Left ventricle myocardium inferior (tissue), 1 donor: ENCODE measurements around the gene SH3PXD2B. TPM values are rescaled to one million over a fixed set of nuclear protein-coding genes. Genes with fewer than 3 reads are reported as not detected.

ENCODE experiments used
- DNase-seq: peaks from one replicate; pipeline ENCODE4 v3.0.0-alpha.2; 2020
- H3K27ac ChIP-seq: fragments of 200-600 bp; replicated peaks from 2 replicates; pipeline ENCODE4 v1.8.0; 2021
- H3K27me3 ChIP-seq: fragments of 200-600 bp; 2 replicates; pipeline ENCODE4 v1.8.0; 2021; ENCODE audit warnings: low read depth
- H3K36me3 ChIP-seq: fragments of 200-600 bp; 2 replicates; pipeline ENCODE4 v1.8.0; 2021
- H3K4me1 ChIP-seq: fragments of 200-600 bp; 2 replicates; pipeline ENCODE4 v1.8.0; 2021
- H3K4me3 ChIP-seq: fragments of 200-600 bp; 2 replicates; pipeline ENCODE4 v1.8.0; 2021; ENCODE audit warnings: mild to moderate bottlenecking, moderate library complexity
- H3K9me3 ChIP-seq: fragments of 200-600 bp; replicated peaks from 2 replicates; pipeline ENCODE4 v1.8.0; 2021
- CTCF ChIP-seq: fragments of 200-600 bp; IDR thresholded peaks from 2 replicates; pipeline ENCODE4 v1.8.0; 2021; ENCODE audit warnings: antibody characterized with exemption, mild to moderate bottlenecking, borderline replicate concordance
- intact Hi-C: fragments of 100-400 bp; cut with micrococcal nuclease; formaldehyde crosslinking; loops from one replicate; pipeline ENCODE4 v1.11.0; 2022
- total RNA-seq: library from RNA; stranded (reverse); fragmentation: NEBNext Ultra II Directional; extraction: Animal tissue kit (Norgen Biotek cat#: 25700); gene quantifications from one replicate; pipeline ENCODE4 v1.2.1, GENCODE V29; 2021
- donor health status: DM: no; HTN: yes; CAD: no; lungs with severe emphysema.

SH3PXD2B gene
- total RNA-seq, 1 donor from 2014 or later: 5.2 TPM

DNA sequence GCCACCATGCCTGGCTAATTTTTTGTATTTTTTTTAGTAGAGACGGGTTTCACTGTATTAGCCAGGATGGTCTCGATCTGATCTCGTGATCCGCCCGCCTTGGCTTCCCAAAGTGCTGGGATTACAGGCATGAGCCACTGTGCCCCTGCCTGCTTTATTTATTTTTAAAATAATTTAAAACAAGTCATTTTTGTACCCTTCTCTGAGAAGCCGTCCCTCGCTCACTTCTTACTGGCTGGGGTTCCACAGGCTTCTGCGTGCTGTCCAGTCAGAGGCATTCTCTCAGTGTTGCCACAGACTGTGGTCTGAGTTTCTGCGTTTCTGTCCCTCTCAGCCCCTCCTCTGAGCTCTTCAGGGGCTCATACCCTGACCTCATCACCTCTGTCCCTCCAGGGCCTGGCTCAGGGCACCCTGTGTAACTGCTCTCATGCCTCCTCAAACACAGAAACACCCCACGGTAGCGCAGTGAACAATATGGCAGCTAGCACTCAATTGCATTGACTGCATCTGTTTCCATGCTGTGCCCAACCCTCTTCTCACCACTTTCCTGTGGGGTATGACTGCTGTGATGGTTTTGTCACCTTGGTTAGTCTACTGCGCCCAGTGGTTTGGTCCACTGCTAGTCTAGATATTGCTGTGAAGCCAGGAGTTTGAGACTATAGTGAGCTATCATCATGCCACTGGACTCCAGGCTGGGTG lies 44.3 kb upstream of the SH3PXD2B start:
- Histone ChIP-seq H3K4me1 (peaks cover 44% of the 10 kb centered on the region), H3K9me3 (no peaks in the 10 kb centered on the region), H3K36me3 (no peaks in the 10 kb centered on the region), H3K4me3 (no peak overlapping the region), H3K27me3 (no peaks in the 10 kb centered on the region), H3K27ac (no peak overlapping the region)
- intact Hi-C loops: no loop called here
- no peak for TF ChIP-seq CTCF
- DNase-seq: no peak

GRCh38 chr5:172497591-172498255 lies 43.4 kb upstream of the SH3PXD2B start:
- H3K27ac ChIP-seq: peak overlapping the region; percentile 77
- H3K36me3 ChIP-seq: no peaks in the 10 kb centered on the region
- no peaks in the 10 kb centered on the region for H3K9me3 ChIP-seq
- no peak for DNase-seq
- intact Hi-C loops: no loop called here
- no peak overlapping the region for H3K4me3 ChIP-seq
- H3K4me1 ChIP-seq: peaks cover 35% of the 10 kb centered on the region
- TF ChIP-seq CTCF: no peak
- H3K27me3 ChIP-seq: no peaks in the 10 kb centered on the region

DNA sequence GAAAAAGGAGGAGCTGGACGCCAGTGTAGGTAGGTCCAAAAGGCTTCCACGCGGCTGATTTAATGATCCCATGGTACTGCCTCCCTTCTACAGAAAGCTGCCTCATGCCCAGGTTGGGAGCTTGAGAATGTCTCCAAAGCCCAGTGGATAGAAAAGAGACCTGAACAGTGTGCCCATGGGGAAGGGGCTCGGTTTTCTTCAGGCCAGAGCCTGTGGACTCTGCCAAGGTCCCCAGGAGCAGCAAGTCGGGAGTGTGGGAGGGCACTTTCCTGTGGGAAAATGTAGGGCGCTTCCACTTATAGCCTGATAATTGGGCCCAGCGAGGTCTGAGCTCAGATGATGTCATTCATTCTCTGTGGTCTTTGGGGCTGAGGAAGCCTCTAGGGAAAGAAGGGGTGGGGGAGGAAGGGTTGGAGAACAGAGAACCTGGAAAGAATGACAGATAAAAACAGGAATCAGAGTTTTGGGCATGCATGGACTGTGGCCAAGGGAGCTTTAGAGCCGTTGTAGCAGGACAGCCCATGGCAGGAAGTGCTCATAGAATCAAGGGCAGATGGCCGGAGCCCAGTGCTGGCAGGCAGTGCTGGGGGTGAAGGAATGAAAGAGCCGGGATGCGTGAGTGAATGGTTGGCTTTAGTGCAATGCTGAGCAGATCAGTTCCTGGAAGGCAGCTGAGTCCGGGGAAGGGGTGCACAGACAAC lies 42.5 kb upstream of the SH3PXD2B start:
- Histone ChIP-seq H3K9me3 (no peaks in the 10 kb centered on the region), H3K27me3 (no peaks in the 10 kb centered on the region), H3K4me1 (peaks cover 35% of the 10 kb centered on the region), H3K27ac (peak overlapping the region; percentile 77), H3K36me3 (no peaks in the 10 kb centered on the region), H3K4me3 (no peak overlapping the region)
- no peak for TF ChIP-seq CTCF
- DNase-seq: peak; percentile 70
- intact Hi-C loops: no loop called here

DNA sequence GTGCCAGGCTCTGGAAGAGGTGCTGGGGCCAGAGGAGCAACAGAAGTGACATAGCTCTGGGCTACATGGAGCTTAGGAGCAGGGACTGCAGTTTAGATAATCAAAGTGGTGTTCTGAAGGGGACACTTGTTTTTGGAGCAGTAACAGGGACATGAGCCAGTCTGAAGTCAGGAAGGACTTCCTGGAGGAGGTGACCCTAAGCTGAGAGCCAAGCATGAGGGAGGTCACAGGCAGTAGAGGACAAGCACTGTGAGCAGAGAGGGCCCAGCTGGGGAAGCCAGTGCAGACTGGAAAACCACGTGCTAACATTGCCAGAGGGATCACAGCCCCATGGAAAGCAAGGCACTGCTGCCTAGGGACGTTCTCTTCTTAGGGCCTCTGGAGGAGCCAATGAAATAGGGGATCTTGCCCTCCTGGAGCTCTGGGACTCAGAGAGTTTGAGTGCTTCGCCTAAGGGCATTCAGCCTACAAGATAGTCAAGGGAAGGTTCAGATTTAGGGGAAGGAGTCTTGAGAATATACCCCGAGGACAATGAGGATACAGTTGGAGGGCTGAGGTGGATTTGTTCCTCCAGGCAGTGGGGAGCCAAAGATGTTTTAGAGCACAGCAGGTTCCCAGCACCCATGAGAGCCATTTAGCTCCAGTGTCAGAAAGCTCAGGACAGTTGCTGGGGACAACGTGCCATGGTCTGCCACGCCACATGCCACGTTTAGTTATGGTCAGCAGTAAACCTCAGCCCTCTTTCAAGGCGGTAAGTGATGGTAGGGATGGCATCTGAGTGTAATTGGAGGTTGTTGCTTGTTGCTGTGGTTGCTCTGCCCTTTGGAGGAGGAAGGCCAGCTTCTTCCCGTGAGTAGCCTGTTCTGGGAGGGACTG lies 40.5 kb upstream of the SH3PXD2B start:
- intact Hi-C loops: no loop called here
- DNase-seq: no peak
- no peak overlapping the region for H3K4me3 ChIP-seq
- peaks cover 43% of the 10 kb centered on the region for H3K4me1 ChIP-seq
- peak overlapping the region; percentile 25 for H3K27ac ChIP-seq
- no peaks in the 10 kb centered on the region for H3K27me3 ChIP-seq
- TF ChIP-seq CTCF: no peak
- no peaks in the 10 kb centered on the region for H3K36me3 ChIP-seq
- no peaks in the 10 kb centered on the region for H3K9me3 ChIP-seq

DNA sequence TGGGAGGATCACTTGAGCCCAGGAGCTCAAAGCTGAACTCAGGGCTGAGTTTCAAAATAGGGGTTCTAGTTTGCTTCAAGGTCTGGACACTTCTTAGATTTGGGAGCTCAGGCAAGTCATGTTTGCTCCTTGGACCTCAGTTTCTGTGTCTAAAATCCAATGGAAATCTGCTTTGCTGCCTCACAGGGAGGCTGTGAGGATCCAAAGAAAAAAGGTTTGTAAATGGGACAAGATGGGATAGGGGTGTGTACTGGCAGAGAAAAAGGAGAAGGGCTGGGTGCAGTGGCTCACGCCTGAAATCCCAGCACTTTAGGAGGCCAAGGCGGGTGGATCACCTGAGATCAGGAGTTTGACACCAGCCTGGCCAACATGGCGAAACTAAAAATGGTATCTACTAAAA lies 39.6 kb upstream of the SH3PXD2B start:
- Histone ChIP-seq H3K4me3 (no peak overlapping the region), H3K27me3 (no peaks in the 10 kb centered on the region), H3K27ac (no peak overlapping the region), H3K36me3 (no peaks in the 10 kb centered on the region), H3K4me1 (peaks cover 53% of the 10 kb centered on the region), H3K9me3 (no peaks in the 10 kb centered on the region)
- intact Hi-C loops: no loop called here
- TF ChIP-seq CTCF: no peak
- DNase-seq: no peak
